ENCODE data around the gene ABCA3. TPM values are rescaled to one million over a fixed set of nuclear protein-coding genes. Genes with fewer than 3 reads are reported as not detected.

The ABCA3 gene
- total RNA-seq, 2 experiments from 2014 or later, result 2.9 to 3.6 TPM

DNA sequence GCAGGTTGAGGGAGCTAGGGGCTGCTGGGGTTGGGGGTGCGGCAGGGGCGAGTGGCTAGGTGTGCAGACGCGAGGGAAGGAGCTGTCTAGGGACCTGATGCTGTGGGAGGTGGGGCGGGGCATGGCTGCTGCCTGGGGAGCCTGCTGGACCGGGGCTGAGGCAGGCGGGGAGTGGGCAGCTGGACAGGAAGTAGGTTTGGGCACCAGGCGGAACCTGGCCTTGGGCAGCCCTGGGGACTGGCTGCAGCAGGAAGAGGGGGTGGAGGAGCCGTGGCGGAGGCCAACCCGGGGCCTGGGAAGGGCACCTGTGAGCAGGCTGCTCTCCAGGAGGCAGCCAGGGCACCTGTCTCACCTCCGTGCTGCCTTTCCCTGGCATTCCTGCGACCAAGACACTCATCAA, 110.2 kb downstream of the ABCA3 start:
- Mint-ChIP-seq H3K9me3 (no peaks in the 10 kb centered on the region), H3K4me1 (ENCODE audit: low read depth) (peaks cover 5% of the 10 kb centered on the region), H3K27me3 (no peaks in the 10 kb centered on the region), H3K4me3 (no peak overlapping the region), H3K27ac (no peak overlapping the region), H3K36me3 (ENCODE audit: low read depth) (peaks cover 31% of the 10 kb centered on the region)
- DNase-seq (no peak), ATAC-seq (no peak)
- ChIA-PET POLR2A (interaction anchor here (1.2 to 3.4 kb wide), 4 partner anchors 20 to 75 kb away, joined by 4 to 19 read pairs (median 4); partner anchors contain the start of genes BRICD5, ECI1 and TRAF7), CTCF (no interaction called here)
- no peak for TF ChIP-seq CTCF (IDR thresholded peaks at IDR 0.05)
- intact Hi-C loops (cut with micrococcal nuclease), result no loop called here

DNA sequence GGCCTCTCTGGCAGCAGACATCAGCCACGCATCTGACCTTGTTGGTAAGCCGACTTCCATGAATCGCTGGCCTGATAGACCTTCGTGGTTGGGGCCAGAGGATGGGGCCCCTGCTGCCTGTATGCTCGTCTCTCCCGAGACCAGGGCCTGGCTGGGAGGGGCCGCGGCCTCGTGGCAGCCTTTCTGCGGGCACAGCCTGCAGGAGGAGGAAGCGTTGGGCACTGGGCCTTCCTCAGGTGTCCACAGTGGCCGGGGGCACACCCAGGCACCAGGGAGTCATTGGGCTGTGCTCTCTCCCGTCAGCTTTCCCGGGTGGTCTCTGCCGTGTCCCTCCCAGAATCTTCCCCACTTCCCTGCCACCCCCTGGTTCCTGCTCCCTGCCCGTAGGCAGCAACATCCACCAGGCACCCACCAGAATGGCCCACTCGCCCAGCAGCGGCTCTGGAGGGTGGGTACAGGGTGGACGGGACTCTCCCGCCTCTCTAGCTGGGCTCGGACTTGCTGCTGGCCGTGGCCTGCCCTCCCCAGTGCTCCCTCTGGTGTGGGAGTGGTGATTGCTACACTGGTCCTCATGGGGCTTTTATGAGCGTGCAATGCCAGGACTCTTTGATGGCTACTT, 110.8 kb downstream of the ABCA3 start:
- no peaks in the 10 kb centered on the region for H3K27me3 Mint-ChIP-seq
- peaks cover 5% of the 10 kb centered on the region for H3K4me1 Mint-ChIP-seq (ENCODE audit: low read depth)
- intact Hi-C loops (cut with micrococcal nuclease), result no loop called here
- ChIA-PET CTCF (no interaction called here), POLR2A (interaction anchor here (1.2 to 3.4 kb wide), 4 partner anchors 19 to 75 kb away, joined by 4 to 19 read pairs (median 4); partner anchors contain the start of genes BRICD5, ECI1 and TRAF7)
- DNase-seq (no peak), ATAC-seq (no peak)
- no peak overlapping the region for H3K4me3 Mint-ChIP-seq
- no peak for TF ChIP-seq CTCF (IDR thresholded peaks at IDR 0.05)
- H3K9me3 Mint-ChIP-seq, result no peaks in the 10 kb centered on the region
- H3K36me3 Mint-ChIP-seq (ENCODE audit: low read depth), result peaks cover 25% of the 10 kb centered on the region
- no peak overlapping the region for H3K27ac Mint-ChIP-seq

DNA sequence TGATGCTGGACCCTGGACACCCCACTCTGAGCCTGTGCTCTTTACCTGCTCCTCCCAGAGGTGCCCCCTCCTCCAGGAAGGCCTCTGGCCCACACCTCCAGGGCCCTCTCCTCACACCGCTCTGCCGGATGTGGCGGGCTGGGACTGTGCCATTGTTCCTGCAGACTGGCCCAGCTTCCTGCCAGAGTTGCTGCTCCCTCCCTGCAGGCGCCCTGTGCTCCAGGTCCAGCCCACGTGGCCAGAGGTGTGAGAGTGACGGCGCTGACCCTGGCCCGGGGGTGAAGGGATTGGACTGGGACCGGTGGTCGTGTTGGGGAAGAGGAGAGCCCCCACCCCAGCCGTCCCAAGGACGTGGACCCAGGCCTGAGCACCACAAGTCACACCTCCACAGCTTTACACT, 111.4 kb downstream of the ABCA3 start:
- intact Hi-C loops (cut with micrococcal nuclease), result no loop called here
- no peak for TF ChIP-seq CTCF (IDR thresholded peaks at IDR 0.05)
- POLR2A ChIA-PET, result interaction anchor here (1.6 to 1.8 kb wide), 2 partner anchors 34 to 74 kb away, joined by 4 read pairs; partner anchors contain the start of gene TRAF7
- H3K4me1 Mint-ChIP-seq (ENCODE audit: low read depth), result peaks cover 7% of the 10 kb centered on the region
- H3K9me3 Mint-ChIP-seq, result no peaks in the 10 kb centered on the region
- ATAC-seq, result no peak
- H3K27ac Mint-ChIP-seq, result no peak overlapping the region
- no peak for DNase-seq
- peaks cover 21% of the 10 kb centered on the region for H3K36me3 Mint-ChIP-seq (ENCODE audit: low read depth)
- H3K4me3 Mint-ChIP-seq, result no peak overlapping the region
- CTCF ChIA-PET, result no interaction called here
- H3K27me3 Mint-ChIP-seq, result no peaks in the 10 kb centered on the region

DNA sequence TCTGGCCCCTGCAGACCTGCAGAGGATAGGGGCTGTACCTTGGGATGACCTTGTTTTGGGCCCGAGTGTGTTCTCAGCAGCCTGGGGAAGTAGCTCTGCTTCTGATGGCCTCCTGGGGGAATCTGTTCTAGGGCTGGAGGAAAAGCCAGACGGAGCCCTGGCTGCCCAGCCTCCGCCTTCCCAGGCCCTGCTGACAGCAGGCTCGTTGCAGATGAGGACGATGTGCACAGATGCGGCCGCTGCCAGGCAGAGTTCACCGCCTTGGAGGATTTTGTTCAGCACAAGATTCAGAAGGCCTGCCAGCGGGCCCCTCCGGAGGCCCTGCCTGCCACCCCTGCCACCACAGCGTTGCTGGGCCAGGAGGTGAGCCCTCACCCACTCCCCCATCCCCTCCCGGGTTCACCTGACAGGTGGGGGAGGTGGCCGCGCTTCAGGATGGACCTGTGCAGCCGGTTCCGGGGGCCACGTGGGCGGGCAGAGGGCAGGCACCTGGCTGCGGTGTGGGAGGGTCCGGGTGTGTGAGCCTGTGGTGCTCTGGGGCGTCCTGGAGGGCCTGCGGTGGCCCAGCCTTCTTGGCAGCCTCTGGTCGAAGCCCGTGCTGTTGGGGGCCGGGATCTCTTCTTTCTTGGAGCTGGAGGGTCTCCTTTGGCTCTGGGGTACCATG, 112.2 kb downstream of the ABCA3 start:
- DNase-seq, result no peak
- POLR2A ChIA-PET, result no interaction called here

More for the DNA sequence above, 112.2 kb downstream of the ABCA3 start:
- H3K27ac Mint-ChIP-seq, result no peak overlapping the region
- intact Hi-C loops (cut with micrococcal nuclease), result no loop called here
- H3K36me3 Mint-ChIP-seq (ENCODE audit: low read depth), result peaks cover 18% of the 10 kb centered on the region
- no peaks in the 10 kb centered on the region for H3K27me3 Mint-ChIP-seq
- TF ChIP-seq CTCF (IDR thresholded peaks at IDR 0.05), result no peak
- H3K4me3 Mint-ChIP-seq, result no peak overlapping the region
- H3K4me1 Mint-ChIP-seq (ENCODE audit: low read depth), result peaks cover 7% of the 10 kb centered on the region
- ATAC-seq, result no peak
- H3K9me3 Mint-ChIP-seq, result no peaks in the 10 kb centered on the region
- CTCF ChIA-PET, result no interaction called here
